HepG2 (cell line): ENCODE data around the gene SMPD3. TPM values are rescaled to one million over a fixed set of nuclear protein-coding genes. Genes with fewer than 3 reads are reported as not detected.

Experiments used
- ATAC-seq: fragments of 200-7000 bp; cut with Tn5 transposase; 3 replicates; pipeline ENCODE4 v1.9.1; 2020; ENCODE audit warnings: mild to moderate bottlenecking, moderate library complexity
- BruUV-seq: library from RNA; stranded (reverse); fragments of 400-500 nt; replicated peaks from 2 replicates; lab custom pipeline; 2021; lab: Mats Ljungman, UMichigan
- CTCF ChIA-PET: fragments of 300-600 bp; formaldehyde crosslinking; extraction: SDS; loops from one replicate; lab custom pipeline; 2021; ENCODE audit warnings: low total read pairs, inconsistent platforms, low intra/inter-chr PET ratio; lab: Yijun Ruan, JAX
- POLR2A ChIA-PET: fragments of 350-600 bp; sonication (Branson Sonifier 250); formaldehyde crosslinking; loops from one replicate; lab custom pipeline; 2020; ENCODE audit warnings: antibody characterized with exemption, inconsistent platforms; lab: Yijun Ruan, JAX
- DNase-seq: peaks from one replicate; pipeline ENCODE4 v3.0.0-alpha.2; 2015; ENCODE audit warnings: low spot score
- FAIRE-seq: peaks from 3 replicates; lab custom pipeline; 2011; peaks lifted over from hg19 to GRCh38; lab: Jason Lieb, UNC
- H2AFZ ChIP-seq: one replicate; pipeline ENCODE4 v1.6.1; 2011; ENCODE audit warnings: low read length, inconsistent platforms
- H3K27ac ChIP-seq: fragments of 300-600 bp; 3 replicates; pipeline ENCODE4 v1.8.0; 2011; ENCODE audit warnings: mixed run types, mild to moderate bottlenecking, mixed read lengths, low read length, inconsistent platforms; ENCODE audit not compliant: insufficient read depth; ENCODE audit errors: extremely low read length
- H3K27me3 ChIP-seq, 2 experiments: fragments of 200-600 bp in 1 of 2; 2 replicates in 1 of 2; 3 replicates in 1 of 2; pipeline versions ENCODE4 v1.6.0 to v1.8.0; 2011; ENCODE audit warnings: low read length in 2 of 2, mild to moderate bottlenecking in 2 of 2, moderate library complexity in 2 of 2, inconsistent platforms in 1 of 2; ENCODE audit not compliant: insufficient read depth in 2 of 2, control insufficient read depth in 1 of 2
- H3K36me3 ChIP-seq, 2 experiments: fragments of 200-600 bp in 1 of 2; replicated peaks in 1 of 2; 2 replicates in 1 of 2; 3 replicates in 1 of 2; pipeline versions ENCODE4 v1.5.1 to v1.8.0; 2011; ENCODE audit warnings: low read length in 2 of 2, inconsistent platforms in 1 of 2; ENCODE audit not compliant: insufficient read depth in 2 of 2, control insufficient read depth in 1 of 2
- H3K4me1 ChIP-seq: 2 replicates; pipeline ENCODE4 v1.5.1; 2012; ENCODE audit warnings: low read length, inconsistent platforms; ENCODE audit not compliant: insufficient read depth
- H3K4me2 ChIP-seq: 2 replicates; pipeline ENCODE4 v1.6.0; 2011; ENCODE audit warnings: low read depth, low read length, inconsistent platforms
- H3K4me3 ChIP-seq, 3 experiments: fragments of 200-600 bp in 1 of 3; sonication (generic), shearing (Covaris generic) in 1 of 3; replicated peaks in 1 of 3; 2 replicates each; pipeline ENCODE4 v1.5.1; 2011 to 2016; ENCODE audit warnings: low read length in 3 of 3, inconsistent platforms in 2 of 3, low read depth in 2 of 3, mild to moderate bottlenecking in 2 of 3, control low read depth in 1 of 3, mixed read lengths in 1 of 3; ENCODE audit not compliant: insufficient read depth in 1 of 3
- H3K79me2 ChIP-seq: one replicate; pipeline ENCODE4 v1.6.1; 2011; ENCODE audit warnings: low read length, inconsistent platforms; ENCODE audit not compliant: insufficient read depth
- H3K9ac ChIP-seq: 2 replicates; pipeline ENCODE4 v1.6.0; 2011; ENCODE audit warnings: mild to moderate bottlenecking, low read depth, low read length, inconsistent platforms; ENCODE audit not compliant: insufficient read depth
- H3K9me3 ChIP-seq: 2 replicates; pipeline ENCODE4 v1.5.1; 2012; ENCODE audit warnings: mild to moderate bottlenecking, low read length
- H4K20me1 ChIP-seq: 2 replicates; pipeline ENCODE4 v1.6.0; 2011; ENCODE audit warnings: inconsistent platforms, mild to moderate bottlenecking, low read length, moderate library complexity; ENCODE audit not compliant: insufficient read depth
- ATAD3A ChIP-seq: sonication (generic); formaldehyde crosslinking; IDR thresholded peaks from 2 replicates; pipeline ENCODE4 v1.4.0; 2020; ENCODE audit warnings: missing genetic modification reagents
- DRAP1 ChIP-seq: IDR thresholded peaks from 2 replicates; pipeline ENCODE4 v1.6.1; 2016; ENCODE audit warnings: missing genetic modification reagents, missing compliant biosample characterization
- HDAC1 ChIP-seq: sonication (generic); formaldehyde crosslinking; IDR thresholded peaks from 2 replicates; pipeline ENCODE4 v1.5.1; 2020; ENCODE audit warnings: mild to moderate bottlenecking, missing genetic modification reagents
- HNRNPL ChIP-seq: fragments of 200-400 bp; formaldehyde crosslinking; IDR thresholded peaks from 2 replicates; pipeline ENCODE4 v1.6.1; 2017; ENCODE audit warnings: mild to moderate bottlenecking, low read depth, low read length
- MLLT10 ChIP-seq: sonication (generic); formaldehyde crosslinking; IDR thresholded peaks from 2 replicates; pipeline ENCODE4 v1.4.0; 2020; ENCODE audit warnings: missing genetic modification reagents
- RFX1 ChIP-seq: fragments of 450-650 bp; IDR thresholded peaks from 2 replicates; pipeline ENCODE4 v1.6.1; 2017
- SRSF9 ChIP-seq: fragments of 200-400 bp; formaldehyde crosslinking; IDR thresholded peaks from 2 replicates; pipeline ENCODE4 v1.6.1; 2018; ENCODE audit warnings: borderline replicate concordance, mild to moderate bottlenecking, low read depth, low read length; ENCODE audit not compliant: insufficient read depth, poor library complexity, severe bottlenecking
- TARDBP ChIP-seq: sonication (generic); formaldehyde crosslinking; IDR thresholded peaks from 2 replicates; pipeline ENCODE4 v1.8.0; 2022; ENCODE audit warnings: mild to moderate bottlenecking, missing genetic modification reagents
- TEAD2 ChIP-seq: sonication (generic); formaldehyde crosslinking; IDR thresholded peaks from 2 replicates; pipeline ENCODE4 v1.9.0; 2021; ENCODE audit warnings: missing genetic modification reagents
- ZFP91 ChIP-seq: sonication (generic); formaldehyde crosslinking; IDR thresholded peaks from 2 replicates; pipeline ENCODE4 v1.9.0; 2022; ENCODE audit warnings: missing genetic modification reagents, mild to moderate bottlenecking, borderline replicate concordance
- ZNF317 ChIP-seq: sonication (generic); formaldehyde crosslinking; IDR thresholded peaks from 2 replicates; pipeline ENCODE4 v1.5.0; 2020; ENCODE audit warnings: mild to moderate bottlenecking, missing genetic modification reagents
- ZNF446 ChIP-seq: sonication (generic); formaldehyde crosslinking; IDR thresholded peaks from 2 replicates; pipeline ENCODE4 v1.5.0; 2020; ENCODE audit warnings: mild to moderate bottlenecking, missing genetic modification reagents
- ZNF549 ChIP-seq: sonication (generic); formaldehyde crosslinking; IDR thresholded peaks from 2 replicates; pipeline ENCODE4 v1.5.0; 2020; ENCODE audit warnings: missing genetic modification reagents
- ZNF777 ChIP-seq: sonication (generic); formaldehyde crosslinking; IDR thresholded peaks from 2 replicates; pipeline ENCODE4 v1.4.0; 2020; ENCODE audit warnings: missing genetic modification reagents
- ZNF841 ChIP-seq: sonication (generic); formaldehyde crosslinking; IDR thresholded peaks from 2 replicates; pipeline ENCODE4 v1.8.1; 2023; ENCODE audit warnings: missing genetic modification reagents, borderline replicate concordance
- WGBS: methylation state at CpG from one replicate; pipeline ENCODE4 v1.1.6; 2017; ENCODE audit warnings: low lambda C conversion rate; 5-methylcytosine and 5-hydroxymethylcytosine counted together
- in situ Hi-C: cut with HindIII; loops from 2 replicates; pipeline ENCODE4 v1.10.0; 2017; ENCODE audit warnings: low pct_unique_long_range_greater_than_20kb; ENCODE audit not compliant: extremely low pct_ligation_motif_present
- intact Hi-C: fragments of 100-400 bp; cut with micrococcal nuclease; formaldehyde crosslinking; loops from one replicate; pipeline ENCODE4 v1.10.0; 2022; ENCODE audit not compliant: unreplicated experiment
- polyA plus RNA-seq, 8 experiments: library from polyadenylated mRNA; depleted of rRNA in 3 of 8; stranded (reverse) in 7 of 8; unstranded in 1 of 8; fragments of >200 nt; fragmentation: Illumina TruSeq in 4 of 8; extraction: Trizol in 4 of 8; gene quantifications; 2 replicates each; pipeline versions ENCODE4 v1.2.1 to v1.2.3, GENCODE V29; 2011 to 2016; ENCODE audit warnings: low read depth in 4 of 8, missing spikeins in 1 of 8, mixed read lengths in 1 of 8; ENCODE audit not compliant: insufficient read depth in 1 of 8
- total RNA-seq, 5 experiments: library from RNA; depleted of rRNA; stranded (reverse); fragments of >200 nt; fragmentation: Illumina TruSeq; extraction: Trizol; gene quantifications; 2 replicates each; pipeline ENCODE4 v1.2.3, GENCODE V29; 2016; ENCODE audit warnings: low read depth in 1 of 5
- TF ChIP-seq, protein P1 (sequence below): sonication (generic); formaldehyde crosslinking; IDR thresholded peaks from 2 replicates; pipeline ENCODE4 v1.4.0; 2020; ENCODE audit warnings: mild to moderate bottlenecking, low read depth, missing genetic modification reagents
- TF ChIP-seq, protein P2 (sequence below): IDR thresholded peaks from 2 replicates; pipeline ENCODE4 v1.6.1; 2016; ENCODE audit warnings: low read depth, missing genetic modification reagents, missing compliant biosample characterization

SMPD3 gene
- total and polyA plus RNA-seq, 2 of the 13 experiments (the other 11 are each of a cell fraction or from before 2014, with no cell fraction given), result 0.07 to 0.32 TPM

DNA sequence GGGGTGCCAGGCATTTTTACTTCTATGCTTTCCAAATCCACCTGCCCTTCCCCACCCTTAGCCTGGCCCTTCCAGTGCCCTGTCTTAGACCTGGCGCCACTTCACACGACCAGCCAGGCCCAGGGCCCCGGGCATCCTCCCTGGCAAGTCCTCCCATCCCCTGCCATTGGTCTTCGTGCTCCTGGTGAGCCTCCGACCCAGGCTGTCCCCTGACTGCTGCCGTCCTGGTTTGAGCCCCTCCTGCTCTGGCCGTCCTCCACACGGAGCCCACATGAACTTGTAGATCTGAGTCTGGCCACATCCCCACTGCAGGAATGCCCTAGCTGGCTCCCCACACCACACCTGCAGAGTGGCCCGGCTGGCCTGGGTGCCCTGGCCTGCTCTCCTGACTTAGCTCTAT is 93.5 kb downstream of the SMPD3 start:
- Histone ChIP-seq H3K4me1 (no peaks in the 10 kb centered on the region), H3K9ac (no peak overlapping the region), H2AFZ (no peak overlapping the region), H3K27ac (no peak overlapping the region), H3K9me3 (no peaks in the 10 kb centered on the region), H3K27me3 (no peaks in the 10 kb centered on the region), H4K20me1 (no peaks in the 10 kb centered on the region; the same call in 1 of the 2 replicates), H3K4me2 (no peak overlapping the region), H3K4me3 (no peak overlapping the region), H3K79me2 (no peaks in the 10 kb centered on the region), H3K36me3 (peaks cover 49 to 89% of the 10 kb centered on the region in 2 experiments)
- no peak for DNase-seq
- no peak for ATAC-seq
- 98% methylated on average over 9 of the region's 9 CpGs for WGBS
- in situ Hi-C loops (no loop called here), intact Hi-C loops (no loop called here)
- no peak for TF ChIP-seq ZNF549 (CRISPR knock-in tag)
- TF ChIP-seq SRSF9, result no peak
- TF ChIP-seq ZFP91 (CRISPR knock-in tag), result no peak
- no peak for TF ChIP-seq ZNF841 (CRISPR knock-in tag)
- TF ChIP-seq HNRNPL, result no peak
- TF ChIP-seq ZNF777, result no peak
- TF ChIP-seq, protein P1, sequence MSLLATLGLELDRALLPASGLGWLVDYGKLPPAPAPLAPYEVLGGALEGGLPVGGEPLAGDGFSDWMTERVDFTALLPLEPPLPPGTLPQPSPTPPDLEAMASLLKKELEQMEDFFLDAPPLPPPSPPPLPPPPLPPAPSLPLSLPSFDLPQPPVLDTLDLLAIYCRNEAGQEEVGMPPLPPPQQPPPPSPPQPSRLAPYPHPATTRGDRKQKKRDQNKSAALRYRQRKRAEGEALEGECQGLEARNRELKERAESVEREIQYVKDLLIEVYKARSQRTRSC (CRISPR knock-in tag), result no peak
- no peak for TF ChIP-seq ZNF317
- no peak for TF ChIP-seq TARDBP
- TF ChIP-seq MLLT10 (CRISPR knock-in tag), result no peak
- TF ChIP-seq DRAP1, result no peak
- TF ChIP-seq, protein P2, sequence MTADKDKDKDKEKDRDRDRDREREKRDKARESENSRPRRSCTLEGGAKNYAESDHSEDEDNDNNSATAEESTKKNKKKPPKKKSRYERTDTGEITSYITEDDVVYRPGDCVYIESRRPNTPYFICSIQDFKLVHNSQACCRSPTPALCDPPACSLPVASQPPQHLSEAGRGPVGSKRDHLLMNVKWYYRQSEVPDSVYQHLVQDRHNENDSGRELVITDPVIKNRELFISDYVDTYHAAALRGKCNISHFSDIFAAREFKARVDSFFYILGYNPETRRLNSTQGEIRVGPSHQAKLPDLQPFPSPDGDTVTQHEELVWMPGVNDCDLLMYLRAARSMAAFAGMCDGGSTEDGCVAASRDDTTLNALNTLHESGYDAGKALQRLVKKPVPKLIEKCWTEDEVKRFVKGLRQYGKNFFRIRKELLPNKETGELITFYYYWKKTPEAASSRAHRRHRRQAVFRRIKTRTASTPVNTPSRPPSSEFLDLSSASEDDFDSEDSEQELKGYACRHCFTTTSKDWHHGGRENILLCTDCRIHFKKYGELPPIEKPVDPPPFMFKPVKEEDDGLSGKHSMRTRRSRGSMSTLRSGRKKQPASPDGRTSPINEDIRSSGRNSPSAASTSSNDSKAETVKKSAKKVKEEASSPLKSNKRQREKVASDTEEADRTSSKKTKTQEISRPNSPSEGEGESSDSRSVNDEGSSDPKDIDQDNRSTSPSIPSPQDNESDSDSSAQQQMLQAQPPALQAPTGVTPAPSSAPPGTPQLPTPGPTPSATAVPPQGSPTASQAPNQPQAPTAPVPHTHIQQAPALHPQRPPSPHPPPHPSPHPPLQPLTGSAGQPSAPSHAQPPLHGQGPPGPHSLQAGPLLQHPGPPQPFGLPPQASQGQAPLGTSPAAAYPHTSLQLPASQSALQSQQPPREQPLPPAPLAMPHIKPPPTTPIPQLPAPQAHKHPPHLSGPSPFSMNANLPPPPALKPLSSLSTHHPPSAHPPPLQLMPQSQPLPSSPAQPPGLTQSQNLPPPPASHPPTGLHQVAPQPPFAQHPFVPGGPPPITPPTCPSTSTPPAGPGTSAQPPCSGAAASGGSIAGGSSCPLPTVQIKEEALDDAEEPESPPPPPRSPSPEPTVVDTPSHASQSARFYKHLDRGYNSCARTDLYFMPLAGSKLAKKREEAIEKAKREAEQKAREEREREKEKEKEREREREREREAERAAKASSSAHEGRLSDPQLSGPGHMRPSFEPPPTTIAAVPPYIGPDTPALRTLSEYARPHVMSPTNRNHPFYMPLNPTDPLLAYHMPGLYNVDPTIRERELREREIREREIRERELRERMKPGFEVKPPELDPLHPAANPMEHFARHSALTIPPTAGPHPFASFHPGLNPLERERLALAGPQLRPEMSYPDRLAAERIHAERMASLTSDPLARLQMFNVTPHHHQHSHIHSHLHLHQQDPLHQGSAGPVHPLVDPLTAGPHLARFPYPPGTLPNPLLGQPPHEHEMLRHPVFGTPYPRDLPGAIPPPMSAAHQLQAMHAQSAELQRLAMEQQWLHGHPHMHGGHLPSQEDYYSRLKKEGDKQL (CRISPR knock-in tag), result no peak
- no peak for TF ChIP-seq ATAD3A (CRISPR knock-in tag)
- no peak for TF ChIP-seq RFX1
- no peak for TF ChIP-seq ZNF446 (CRISPR knock-in tag)
- no peak for TF ChIP-seq HDAC1
- no peak for TF ChIP-seq TEAD2
- POLR2A ChIA-PET, result no interaction called here
- no peak for FAIRE-seq
- CTCF ChIA-PET, result no interaction called here
- no TSS peak for BruUV-seq
